ENCODE measurements around the gene MOGAT1.

The MOGAT1 gene, protein sequence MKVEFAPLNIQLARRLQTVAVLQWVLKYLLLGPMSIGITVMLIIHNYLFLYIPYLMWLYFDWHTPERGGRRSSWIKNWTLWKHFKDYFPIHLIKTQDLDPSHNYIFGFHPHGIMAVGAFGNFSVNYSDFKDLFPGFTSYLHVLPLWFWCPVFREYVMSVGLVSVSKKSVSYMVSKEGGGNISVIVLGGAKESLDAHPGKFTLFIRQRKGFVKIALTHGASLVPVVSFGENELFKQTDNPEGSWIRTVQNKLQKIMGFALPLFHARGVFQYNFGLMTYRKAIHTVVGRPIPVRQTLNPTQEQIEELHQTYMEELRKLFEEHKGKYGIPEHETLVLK

DNA sequence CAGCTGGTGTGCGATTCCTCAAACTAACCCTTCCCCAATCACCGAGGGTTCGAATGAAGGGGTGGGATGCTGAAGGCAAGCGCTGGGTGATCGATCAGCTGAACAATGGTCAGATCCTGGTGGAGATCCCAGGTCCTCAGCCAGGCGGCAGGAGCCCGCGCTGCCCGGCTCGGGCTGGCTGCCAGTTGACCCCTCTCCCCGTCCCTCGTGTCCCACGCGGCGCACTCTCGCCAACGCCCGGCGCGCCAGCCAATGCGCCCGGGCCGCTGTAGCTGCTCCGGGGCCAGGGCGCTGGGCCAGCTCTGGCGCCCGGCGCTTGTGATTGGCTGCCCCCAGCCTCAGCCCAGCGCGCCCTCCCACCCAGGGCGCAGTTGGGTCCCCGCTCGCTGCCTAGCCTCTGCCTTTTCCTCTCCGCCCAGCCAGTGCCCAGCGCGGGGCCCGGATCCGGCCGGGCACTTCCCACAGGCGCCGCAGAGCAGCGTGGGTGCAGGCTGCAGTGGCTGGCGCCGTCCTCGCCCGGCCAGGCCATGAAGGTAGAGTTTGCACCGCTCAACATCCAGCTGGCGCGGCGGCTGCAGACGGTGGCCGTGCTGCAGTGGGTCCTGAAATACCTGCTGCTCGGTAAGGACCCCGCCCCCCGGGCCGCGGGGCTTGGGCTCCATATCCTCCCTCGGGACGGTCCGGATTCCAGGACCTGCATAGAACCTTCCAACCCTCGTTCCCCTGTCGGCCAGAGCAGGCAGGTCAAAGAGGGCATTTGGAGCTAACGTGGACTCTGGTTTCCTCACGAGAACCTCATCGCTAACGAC lies at the start of gene MOGAT1:
Gene MOGAT1, plus strand, starts transcription at position 400 of the 809 bp plus-strand sequence. Its CDS starts 128 bp downstream, at position 528.
- TF ChIP-seq GATA2 (IDR thresholded peaks at IDR 0.05; ENCODE audit: low read depth, low read length) (no peak), GATA3 (IDR thresholded peaks at IDR 0.05; ENCODE audit: low read depth, low read length) (no peak)

GRCh38 chr2:222621893-222622292 lies 49.6 kb upstream of the MOGAT1 start:
- TF ChIP-seq GATA2 (IDR thresholded peaks at IDR 0.05; ENCODE audit: low read depth, low read length) = no peak
- TF ChIP-seq GATA3 (IDR thresholded peaks at IDR 0.05; ENCODE audit: low read depth, low read length) = no peak

DNA sequence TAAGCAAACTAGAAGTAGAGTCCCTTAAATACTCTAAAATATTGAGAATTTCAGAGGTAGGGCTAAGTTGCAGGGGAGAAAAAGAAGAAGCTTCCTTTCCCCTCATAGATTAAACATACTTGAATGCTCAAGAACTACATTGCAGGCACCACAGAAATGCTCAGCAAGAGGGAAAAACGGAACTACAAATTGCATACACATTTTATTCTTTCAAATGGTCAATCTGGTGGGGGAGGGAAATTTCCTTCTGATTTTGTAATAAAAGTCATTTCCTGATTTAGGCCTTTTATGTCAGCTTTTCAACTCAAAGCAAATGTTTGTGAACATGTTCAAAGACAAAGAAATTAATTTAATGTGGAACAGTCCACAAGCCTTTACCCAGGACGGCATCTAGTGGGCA lies 48.5 kb upstream of the MOGAT1 start:
- TF ChIP-seq GATA2 (IDR thresholded peaks at IDR 0.05; ENCODE audit: low read depth, low read length) (no peak), GATA3 (IDR thresholded peaks at IDR 0.05; ENCODE audit: low read depth, low read length) (no peak)

GRCh38 chr2:222623756-222624309 lies 47.6 kb upstream of the MOGAT1 start:
- TF ChIP-seq GATA3 (IDR thresholded peaks at IDR 0.05; ENCODE audit: low read depth, low read length) (no peak), GATA2 (IDR thresholded peaks at IDR 0.05; ENCODE audit: low read depth, low read length) (no peak)

GRCh38 chr2:222627764-222628163 lies 43.7 kb upstream of the MOGAT1 start:
- TF ChIP-seq GATA2 (IDR thresholded peaks at IDR 0.05; ENCODE audit: low read depth, low read length) (no peak), GATA3 (IDR thresholded peaks at IDR 0.05; ENCODE audit: low read depth, low read length) (no peak)

DNA sequence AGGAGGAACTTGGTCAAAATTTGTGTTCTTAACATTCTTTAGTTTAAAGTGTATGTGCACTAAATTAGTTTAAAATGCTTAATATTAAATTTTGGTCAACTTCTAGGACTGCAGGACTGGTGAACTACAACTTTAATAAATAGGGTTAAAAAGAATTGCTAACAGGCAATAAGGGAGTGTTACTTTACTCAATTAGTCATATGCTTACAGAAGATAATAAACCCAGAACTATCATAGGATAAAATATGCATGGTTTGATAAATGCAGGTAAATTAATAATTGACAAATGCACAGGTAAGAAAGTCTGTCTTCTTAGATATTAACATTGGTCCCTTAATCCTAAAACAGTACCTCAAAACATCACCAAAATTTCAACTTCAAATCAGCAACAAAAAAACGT lies 36.2 kb upstream of the MOGAT1 start:
- no peak for TF ChIP-seq GATA3 (IDR thresholded peaks at IDR 0.05; ENCODE audit: low read depth, low read length)
- TF ChIP-seq GATA2 (IDR thresholded peaks at IDR 0.05; ENCODE audit: low read depth, low read length) = no peak

DNA sequence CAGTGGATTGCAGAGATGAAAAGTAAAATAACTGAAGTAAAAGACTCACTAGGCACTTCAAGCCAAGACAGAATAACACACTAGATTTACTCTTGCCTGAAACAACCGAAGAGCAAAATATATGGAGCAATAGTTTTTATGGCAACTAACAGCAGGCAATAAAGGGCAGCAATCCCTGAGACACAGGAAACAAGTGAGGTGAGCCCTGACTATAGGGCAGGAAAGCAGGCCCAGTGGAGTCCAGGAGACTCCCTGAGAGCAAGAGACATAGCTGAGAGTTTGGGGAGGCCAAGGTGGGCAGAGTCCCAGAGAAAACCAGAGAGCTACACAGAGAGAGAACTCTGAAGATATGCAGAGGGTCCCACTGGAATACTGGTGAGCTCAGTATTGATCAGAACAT lies 34.4 kb upstream of the MOGAT1 start:
- TF ChIP-seq GATA3 (IDR thresholded peaks at IDR 0.05; ENCODE audit: low read depth, low read length) (no peak), GATA2 (IDR thresholded peaks at IDR 0.05; ENCODE audit: low read depth, low read length) (no peak)

DNA sequence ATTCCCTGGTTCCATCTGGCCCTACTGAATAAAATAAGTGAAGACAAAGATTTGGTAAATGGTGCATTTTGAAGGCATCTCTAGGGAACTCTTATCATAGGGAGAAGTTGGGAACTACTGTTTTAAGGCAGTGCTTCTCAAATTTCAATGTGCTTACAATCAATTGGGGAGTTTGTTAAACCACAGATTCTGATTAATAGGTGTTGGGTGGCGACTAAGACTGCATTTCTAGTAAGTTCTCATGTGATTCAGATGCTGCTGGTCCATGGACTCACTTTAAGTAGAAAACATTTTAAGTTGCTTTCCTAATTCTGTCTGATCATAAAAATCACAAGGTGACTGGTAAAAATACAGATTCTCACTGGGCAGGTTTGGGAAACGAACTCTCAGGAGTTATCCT lies 30.1 kb upstream of the MOGAT1 start:
- TF ChIP-seq GATA3 (IDR thresholded peaks at IDR 0.05; ENCODE audit: low read depth, low read length) = no peak
- TF ChIP-seq GATA2 (IDR thresholded peaks at IDR 0.05; ENCODE audit: low read depth, low read length) = no peak

DNA sequence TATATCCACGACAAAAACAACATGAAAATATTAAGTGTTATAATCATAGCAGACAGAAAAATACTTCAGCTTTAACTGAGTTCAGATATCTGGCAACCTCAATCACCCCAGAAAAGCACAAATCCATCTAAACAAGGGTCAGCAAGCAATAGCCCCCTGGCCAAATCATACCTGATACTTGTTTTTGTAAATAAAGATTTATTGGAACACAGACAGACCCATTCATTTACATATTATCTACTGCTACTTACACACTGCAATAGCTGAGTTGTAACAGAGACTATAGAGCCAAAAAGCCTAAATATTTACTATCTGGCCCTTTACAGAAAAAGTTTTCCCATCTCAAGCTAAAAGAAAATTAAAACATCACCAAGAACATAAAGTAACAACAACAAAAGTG lies 28.3 kb upstream of the MOGAT1 start:
- no peak for TF ChIP-seq GATA2 (IDR thresholded peaks at IDR 0.05; ENCODE audit: low read depth, low read length)
- no peak for TF ChIP-seq GATA3 (IDR thresholded peaks at IDR 0.05; ENCODE audit: low read depth, low read length)

DNA sequence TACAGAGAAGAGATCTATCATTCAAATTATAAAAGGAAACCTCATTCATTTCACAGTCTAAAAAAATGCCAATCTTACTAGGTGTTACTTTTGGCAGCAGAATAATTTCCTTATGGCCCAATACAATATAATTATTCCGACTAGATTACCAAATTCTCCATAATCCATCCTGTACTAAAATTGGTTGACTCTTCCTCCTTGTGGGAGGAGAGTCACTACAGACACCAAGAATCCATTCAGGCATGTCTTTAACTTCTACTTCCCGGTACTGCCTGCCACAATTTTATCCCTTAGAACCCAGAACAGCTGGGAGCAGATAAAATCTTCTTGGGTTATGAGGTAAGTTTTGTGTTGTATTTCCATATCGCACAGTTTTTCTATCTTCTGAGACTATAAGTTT lies 25.4 kb upstream of the MOGAT1 start:
- TF ChIP-seq GATA3 (IDR thresholded peaks at IDR 0.05; ENCODE audit: low read depth, low read length) (no peak), GATA2 (IDR thresholded peaks at IDR 0.05; ENCODE audit: low read depth, low read length) (no peak)

DNA sequence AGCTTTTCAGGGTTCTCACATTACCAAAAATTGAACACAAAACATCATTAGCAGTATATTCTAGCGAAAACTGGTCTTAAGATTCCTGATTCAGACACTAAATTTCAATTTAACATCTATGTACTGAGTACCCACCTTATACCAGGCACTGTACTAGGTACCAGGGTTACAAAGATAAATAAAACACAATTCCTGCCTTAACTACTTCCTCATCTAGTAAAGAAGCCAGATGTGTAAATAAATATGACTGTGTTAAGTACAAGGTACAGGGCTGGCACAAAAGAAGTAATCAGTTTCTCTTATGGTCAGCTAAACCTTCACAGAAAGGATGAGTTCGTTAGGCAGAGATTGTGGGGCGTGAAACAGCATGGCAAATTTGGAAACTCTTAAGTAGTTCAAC lies 21.7 kb upstream of the MOGAT1 start:
- TF ChIP-seq GATA3 (IDR thresholded peaks at IDR 0.05; ENCODE audit: low read depth, low read length) (no peak), GATA2 (IDR thresholded peaks at IDR 0.05; ENCODE audit: low read depth, low read length) (no peak)

DNA sequence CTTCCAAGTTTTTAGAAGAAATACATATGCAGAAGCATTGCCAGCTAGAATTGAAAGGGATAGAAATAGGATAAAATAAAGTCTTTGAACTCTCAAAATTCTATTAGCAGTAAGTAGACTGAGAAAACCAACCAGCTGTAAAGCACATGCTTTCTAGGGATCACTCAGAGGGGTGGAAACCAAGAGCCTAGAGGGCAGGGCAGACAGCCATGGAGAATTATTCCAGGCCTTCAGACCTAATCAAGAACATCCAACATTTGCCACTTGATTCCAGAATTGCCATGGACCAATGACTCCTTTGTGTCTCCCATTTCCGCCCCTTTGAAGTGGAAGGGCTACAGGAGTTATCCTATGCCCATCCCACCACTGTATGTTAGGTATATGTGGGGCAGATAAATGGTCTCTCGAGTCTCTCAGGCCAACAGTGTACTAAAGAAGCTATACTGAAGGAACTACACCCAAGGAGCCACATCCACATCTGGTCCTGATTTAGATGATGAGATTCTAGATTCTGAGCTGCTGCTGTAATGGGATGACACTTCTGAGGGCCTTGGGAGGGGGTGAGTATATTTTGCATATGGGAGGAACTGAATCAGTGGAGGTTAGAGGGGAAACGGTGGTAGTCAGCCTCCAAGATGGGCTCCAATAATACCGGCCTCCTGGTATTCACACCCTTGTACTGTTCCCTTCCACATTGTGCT lies 19.6 kb upstream of the MOGAT1 start:
- TF ChIP-seq GATA3 (IDR thresholded peaks at IDR 0.05; ENCODE audit: low read depth, low read length) = no peak
- TF ChIP-seq GATA2 (IDR thresholded peaks at IDR 0.05; ENCODE audit: low read depth, low read length) = no peak

DNA sequence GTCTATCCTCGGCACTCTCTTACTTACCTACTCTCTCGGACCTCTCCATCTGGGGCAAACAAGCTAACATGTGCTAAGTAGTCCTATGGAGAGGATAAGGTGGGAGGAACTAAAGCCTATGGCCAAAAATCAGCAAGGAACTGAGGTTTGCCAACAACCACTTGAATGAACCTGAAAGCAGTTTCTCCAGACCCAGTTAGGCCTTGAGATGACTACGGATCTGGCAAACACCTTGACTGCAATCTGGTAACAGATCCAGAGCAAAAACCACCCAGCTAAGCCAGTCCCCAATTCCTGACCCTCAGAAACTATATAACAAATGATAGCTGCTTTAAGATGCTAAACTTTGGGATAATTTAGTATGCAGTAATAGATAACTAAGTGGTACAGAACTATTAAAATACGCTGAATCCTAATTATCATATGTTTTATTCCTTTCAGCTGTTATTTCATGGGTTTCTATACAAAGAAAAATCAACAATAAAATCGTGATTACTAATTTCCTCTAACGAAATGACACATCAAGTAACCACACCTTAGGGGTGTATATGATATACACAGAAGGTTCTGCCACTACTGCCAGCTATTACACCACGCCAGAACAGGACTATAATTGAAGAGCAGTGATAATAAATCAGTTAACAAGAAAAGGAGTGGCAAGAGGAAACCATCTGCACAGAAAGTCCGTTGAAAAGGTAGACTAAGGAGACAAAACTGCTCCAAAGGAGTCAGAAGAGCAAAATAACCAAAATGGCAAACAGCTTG lies 18.8 kb upstream of the MOGAT1 start:
- no peak for TF ChIP-seq GATA3 (IDR thresholded peaks at IDR 0.05; ENCODE audit: low read depth, low read length)
- TF ChIP-seq GATA2 (IDR thresholded peaks at IDR 0.05; ENCODE audit: low read depth, low read length) = no peak

Data from SH-SY5Y (cell line).